Left renal cortex interstitium (tissue), 4 donors: Measurements from ENCODE around the gene MTCH1. TPM values are rescaled to one million over a fixed set of nuclear protein-coding genes. Genes with fewer than 3 reads are reported as not detected.
A peak's percentile ranks its signal among the peaks of the same experiment; 100 is the strongest.

Experiments
- DNase-seq, 4 donors: peaks; one replicate each; pipeline ENCODE4 v3.0.0-alpha.2; 2013; ENCODE audit warnings: low read depth in 4 of 4, low spot score in 2 of 4, missing footprints in 1 of 4
- polyA plus RNA-seq, 4 donors: library from polyadenylated mRNA; unstranded; fragments of 120-200 nt; gene quantifications; one replicate each; pipeline ENCODE4 v1.2.1, GENCODE V29; 2013; ENCODE audit not compliant: insufficient read length in 4 of 4

MTCH1 gene
- 100 to 1,000 TPM; 162 to 189 (median 174) TPM for polyA plus RNA-seq

- peak in 3 of 4 donors; percentile 78 to 86 (median 86) for DNase-seq
These were observed at the start of gene MTCH1 for GRCh38 chr6:36985808-36986703. Gene MTCH1 (minus strand): TSS chr6:36986196. CDS start chr6:36986173, 23 bp downstream.

- no peak for DNase-seq
These were observed 48.1 kb upstream of the MTCH1 start for GRCh38 chr6:37033819-37034795.

GRCh38 chr6:37033255-37033654, 47.3 kb upstream of the MTCH1 start:
- DNase-seq = no peak

- no peak for DNase-seq
These were observed 46.2 kb upstream of the MTCH1 start for GRCh38 chr6:37032239-37032638.

- no peak for DNase-seq
These were observed 44.6 kb upstream of the MTCH1 start for GRCh38 chr6:37030599-37030998.

- no peak for DNase-seq
These were observed 43.4 kb upstream of the MTCH1 start for GRCh38 chr6:37029249-37029971.

GRCh38 chr6:37027811-37028469, 41.9 kb upstream of the MTCH1 start:
- no peak for DNase-seq

GRCh38 chr6:37027036-37027720, 41.2 kb upstream of the MTCH1 start:
- no peak for DNase-seq

GRCh38 chr6:37025621-37026466, 39.8 kb upstream of the MTCH1 start:
- no peak for DNase-seq

GRCh38 chr6:37024656-37025337, 38.8 kb upstream of the MTCH1 start:
- no peak for DNase-seq

- no peak for DNase-seq
These were observed 36.3 kb upstream of the MTCH1 start for GRCh38 chr6:37022135-37022863.

- no peak for DNase-seq
These were observed 35.5 kb upstream of the MTCH1 start for GRCh38 chr6:37021356-37022129.

GRCh38 chr6:37020812-37021211, 34.8 kb upstream of the MTCH1 start:
- DNase-seq = no peak

- DNase-seq = no peak
These were observed 34.4 kb upstream of the MTCH1 start for GRCh38 chr6:37020381-37020780.

GRCh38 chr6:37019065-37019450, 33.1 kb upstream of the MTCH1 start:
- DNase-seq = no peak
